Measurements from ENCODE around the gene BIN1. TPM values are rescaled to one million over a fixed set of nuclear protein-coding genes. Genes with fewer than 3 reads are reported as not detected.

Gene BIN1
- total RNA-seq, 1 experiment from 2014 or later, result 42.5 TPM

DNA sequence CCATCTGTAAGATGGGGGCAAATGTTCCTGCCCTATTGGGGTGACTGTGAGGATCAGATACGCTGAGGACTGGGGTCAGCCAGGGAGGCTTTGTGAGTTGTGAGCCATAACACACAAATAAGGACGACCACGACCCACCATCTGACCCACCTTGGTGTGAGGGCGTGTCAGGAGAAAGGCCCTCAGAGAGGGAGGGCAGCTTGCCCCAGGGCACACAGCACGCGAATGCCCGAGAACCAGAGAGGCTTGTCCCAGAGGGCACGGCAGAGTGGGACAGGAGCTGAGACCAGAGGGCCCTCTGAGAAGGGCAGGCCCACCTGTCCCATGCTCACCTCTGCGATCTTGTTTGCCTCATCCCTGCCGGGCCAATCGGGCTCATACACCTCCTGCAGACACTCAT lies 36.7 kb downstream of the BIN1 start (continued):
- TF ChIP-seq NR1H2 (CRISPR knock-in tag; IDR thresholded peaks at IDR 0.05), result no peak
- no peak for TF ChIP-seq ESRRA (CRISPR knock-in tag; IDR thresholded peaks at IDR 0.05; ENCODE audit: borderline replicate concordance)
- TF ChIP-seq, protein P1, sequence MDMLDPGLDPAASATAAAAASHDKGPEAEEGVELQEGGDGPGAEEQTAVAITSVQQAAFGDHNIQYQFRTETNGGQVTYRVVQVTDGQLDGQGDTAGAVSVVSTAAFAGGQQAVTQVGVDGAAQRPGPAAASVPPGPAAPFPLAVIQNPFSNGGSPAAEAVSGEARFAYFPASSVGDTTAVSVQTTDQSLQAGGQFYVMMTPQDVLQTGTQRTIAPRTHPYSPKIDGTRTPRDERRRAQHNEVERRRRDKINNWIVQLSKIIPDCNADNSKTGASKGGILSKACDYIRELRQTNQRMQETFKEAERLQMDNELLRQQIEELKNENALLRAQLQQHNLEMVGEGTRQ (CRISPR knock-in tag; IDR thresholded peaks at IDR 0.05), result no peak
- no peak for TF ChIP-seq GABPB1 (CRISPR knock-in tag; IDR thresholded peaks at IDR 0.05)
- no peak for TF ChIP-seq ZNF416 (CRISPR knock-in tag; IDR thresholded peaks at IDR 0.05)
- no peak for TF ChIP-seq ZNF671 (CRISPR knock-in tag; IDR thresholded peaks at IDR 0.05)
- TF ChIP-seq, protein P2, sequence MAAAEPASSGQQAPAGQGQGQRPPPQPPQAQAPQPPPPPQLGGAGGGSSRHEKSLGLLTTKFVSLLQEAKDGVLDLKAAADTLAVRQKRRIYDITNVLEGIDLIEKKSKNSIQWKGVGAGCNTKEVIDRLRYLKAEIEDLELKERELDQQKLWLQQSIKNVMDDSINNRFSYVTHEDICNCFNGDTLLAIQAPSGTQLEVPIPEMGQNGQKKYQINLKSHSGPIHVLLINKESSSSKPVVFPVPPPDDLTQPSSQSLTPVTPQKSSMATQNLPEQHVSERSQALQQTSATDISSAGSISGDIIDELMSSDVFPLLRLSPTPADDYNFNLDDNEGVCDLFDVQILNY (CRISPR knock-in tag; IDR thresholded peaks at IDR 0.05), result no peak
- no peak for TF ChIP-seq ATF1 (CRISPR knock-in tag; IDR thresholded peaks at IDR 0.05)
- no peak for TF ChIP-seq GTF2I (CRISPR knock-in tag; conservative IDR thresholded peaks at IDR 0.05)
- no peak for TF ChIP-seq RORB (CRISPR knock-in tag; IDR thresholded peaks at IDR 0.05)
- TF ChIP-seq, protein P3, sequence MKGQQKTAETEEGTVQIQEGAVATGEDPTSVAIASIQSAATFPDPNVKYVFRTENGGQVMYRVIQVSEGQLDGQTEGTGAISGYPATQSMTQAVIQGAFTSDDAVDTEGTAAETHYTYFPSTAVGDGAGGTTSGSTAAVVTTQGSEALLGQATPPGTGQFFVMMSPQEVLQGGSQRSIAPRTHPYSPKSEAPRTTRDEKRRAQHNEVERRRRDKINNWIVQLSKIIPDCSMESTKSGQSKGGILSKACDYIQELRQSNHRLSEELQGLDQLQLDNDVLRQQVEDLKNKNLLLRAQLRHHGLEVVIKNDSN (CRISPR knock-in tag; IDR thresholded peaks at IDR 0.05), result no peak

DNA sequence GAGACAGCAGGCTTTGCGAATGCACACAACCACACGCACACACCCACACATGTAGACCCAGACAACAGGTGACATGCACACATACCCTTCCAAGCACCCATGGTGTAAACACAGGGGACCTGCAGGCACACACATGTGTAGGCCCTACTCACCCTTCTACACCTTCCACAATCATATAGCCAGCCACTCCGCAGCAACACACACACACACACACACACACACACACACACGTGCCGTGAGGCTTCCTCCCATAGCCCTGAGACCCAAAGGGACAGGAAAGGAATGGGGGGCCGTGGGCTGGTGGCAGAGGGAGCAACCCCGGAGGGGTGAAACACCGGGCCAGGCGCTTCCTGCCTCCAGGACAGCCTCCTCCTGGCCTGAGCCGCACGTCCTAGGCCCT lies 37.4 kb downstream of the BIN1 start:
- H3K9me3 Mint-ChIP-seq, result no peaks in the 10 kb centered on the region
- no peak for DNase-seq (ENCODE audit: low spot score)
- ChIA-PET CTCF (interaction anchor here (1.2 to 3.5 kb wide), 3 partner anchors 78 to 106 kb away, joined by 3 to 34 read pairs (median 32); no protein-coding TSS in a partner anchor), POLR2A (no interaction called here)
- H3K27me3 Mint-ChIP-seq (ENCODE audit: low read depth), result no peaks in the 10 kb centered on the region
- H3K27ac Mint-ChIP-seq, result no peak overlapping the region
- no peak overlapping the region for H3K4me3 Mint-ChIP-seq
- no peak for ATAC-seq
- TF ChIP-seq, protein P4, sequence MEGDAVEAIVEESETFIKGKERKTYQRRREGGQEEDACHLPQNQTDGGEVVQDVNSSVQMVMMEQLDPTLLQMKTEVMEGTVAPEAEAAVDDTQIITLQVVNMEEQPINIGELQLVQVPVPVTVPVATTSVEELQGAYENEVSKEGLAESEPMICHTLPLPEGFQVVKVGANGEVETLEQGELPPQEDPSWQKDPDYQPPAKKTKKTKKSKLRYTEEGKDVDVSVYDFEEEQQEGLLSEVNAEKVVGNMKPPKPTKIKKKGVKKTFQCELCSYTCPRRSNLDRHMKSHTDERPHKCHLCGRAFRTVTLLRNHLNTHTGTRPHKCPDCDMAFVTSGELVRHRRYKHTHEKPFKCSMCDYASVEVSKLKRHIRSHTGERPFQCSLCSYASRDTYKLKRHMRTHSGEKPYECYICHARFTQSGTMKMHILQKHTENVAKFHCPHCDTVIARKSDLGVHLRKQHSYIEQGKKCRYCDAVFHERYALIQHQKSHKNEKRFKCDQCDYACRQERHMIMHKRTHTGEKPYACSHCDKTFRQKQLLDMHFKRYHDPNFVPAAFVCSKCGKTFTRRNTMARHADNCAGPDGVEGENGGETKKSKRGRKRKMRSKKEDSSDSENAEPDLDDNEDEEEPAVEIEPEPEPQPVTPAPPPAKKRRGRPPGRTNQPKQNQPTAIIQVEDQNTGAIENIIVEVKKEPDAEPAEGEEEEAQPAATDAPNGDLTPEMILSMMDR (IDR thresholded peaks at IDR 0.05), result no peak
- TF ChIP-seq, protein P5, sequence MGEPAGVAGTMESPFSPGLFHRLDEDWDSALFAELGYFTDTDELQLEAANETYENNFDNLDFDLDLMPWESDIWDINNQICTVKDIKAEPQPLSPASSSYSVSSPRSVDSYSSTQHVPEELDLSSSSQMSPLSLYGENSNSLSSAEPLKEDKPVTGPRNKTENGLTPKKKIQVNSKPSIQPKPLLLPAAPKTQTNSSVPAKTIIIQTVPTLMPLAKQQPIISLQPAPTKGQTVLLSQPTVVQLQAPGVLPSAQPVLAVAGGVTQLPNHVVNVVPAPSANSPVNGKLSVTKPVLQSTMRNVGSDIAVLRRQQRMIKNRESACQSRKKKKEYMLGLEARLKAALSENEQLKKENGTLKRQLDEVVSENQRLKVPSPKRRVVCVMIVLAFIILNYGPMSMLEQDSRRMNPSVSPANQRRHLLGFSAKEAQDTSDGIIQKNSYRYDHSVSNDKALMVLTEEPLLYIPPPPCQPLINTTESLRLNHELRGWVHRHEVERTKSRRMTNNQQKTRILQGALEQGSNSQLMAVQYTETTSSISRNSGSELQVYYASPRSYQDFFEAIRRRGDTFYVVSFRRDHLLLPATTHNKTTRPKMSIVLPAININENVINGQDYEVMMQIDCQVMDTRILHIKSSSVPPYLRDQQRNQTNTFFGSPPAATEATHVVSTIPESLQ (CRISPR knock-in tag; IDR thresholded peaks at IDR 0.05), result no peak
- TF ChIP-seq CBFB (CRISPR knock-in tag; IDR thresholded peaks at IDR 0.05; ENCODE audit: low read depth), result no peak
- TF ChIP-seq NR3C1 (CRISPR knock-in tag; conservative IDR thresholded peaks at IDR 0.05; ENCODE audit: low read depth), result no peak
- no peak for TF ChIP-seq ZNF317 (CRISPR knock-in tag; IDR thresholded peaks at IDR 0.05; ENCODE audit: borderline replicate concordance, low read depth)
- TF ChIP-seq, protein P6, sequence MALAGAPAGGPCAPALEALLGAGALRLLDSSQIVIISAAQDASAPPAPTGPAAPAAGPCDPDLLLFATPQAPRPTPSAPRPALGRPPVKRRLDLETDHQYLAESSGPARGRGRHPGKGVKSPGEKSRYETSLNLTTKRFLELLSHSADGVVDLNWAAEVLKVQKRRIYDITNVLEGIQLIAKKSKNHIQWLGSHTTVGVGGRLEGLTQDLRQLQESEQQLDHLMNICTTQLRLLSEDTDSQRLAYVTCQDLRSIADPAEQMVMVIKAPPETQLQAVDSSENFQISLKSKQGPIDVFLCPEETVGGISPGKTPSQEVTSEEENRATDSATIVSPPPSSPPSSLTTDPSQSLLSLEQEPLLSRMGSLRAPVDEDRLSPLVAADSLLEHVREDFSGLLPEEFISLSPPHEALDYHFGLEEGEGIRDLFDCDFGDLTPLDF (CRISPR knock-in tag; IDR thresholded peaks at IDR 0.05), result no peak
- no peak for TF ChIP-seq ZNF671 (CRISPR knock-in tag; IDR thresholded peaks at IDR 0.05)
- no peak for TF ChIP-seq ZNF396 (CRISPR knock-in tag; IDR thresholded peaks at IDR 0.05; ENCODE audit: borderline replicate concordance)
- no peak for TF ChIP-seq JAZF1 (CRISPR knock-in tag; IDR thresholded peaks at IDR 0.05)
- TF ChIP-seq, protein P7, sequence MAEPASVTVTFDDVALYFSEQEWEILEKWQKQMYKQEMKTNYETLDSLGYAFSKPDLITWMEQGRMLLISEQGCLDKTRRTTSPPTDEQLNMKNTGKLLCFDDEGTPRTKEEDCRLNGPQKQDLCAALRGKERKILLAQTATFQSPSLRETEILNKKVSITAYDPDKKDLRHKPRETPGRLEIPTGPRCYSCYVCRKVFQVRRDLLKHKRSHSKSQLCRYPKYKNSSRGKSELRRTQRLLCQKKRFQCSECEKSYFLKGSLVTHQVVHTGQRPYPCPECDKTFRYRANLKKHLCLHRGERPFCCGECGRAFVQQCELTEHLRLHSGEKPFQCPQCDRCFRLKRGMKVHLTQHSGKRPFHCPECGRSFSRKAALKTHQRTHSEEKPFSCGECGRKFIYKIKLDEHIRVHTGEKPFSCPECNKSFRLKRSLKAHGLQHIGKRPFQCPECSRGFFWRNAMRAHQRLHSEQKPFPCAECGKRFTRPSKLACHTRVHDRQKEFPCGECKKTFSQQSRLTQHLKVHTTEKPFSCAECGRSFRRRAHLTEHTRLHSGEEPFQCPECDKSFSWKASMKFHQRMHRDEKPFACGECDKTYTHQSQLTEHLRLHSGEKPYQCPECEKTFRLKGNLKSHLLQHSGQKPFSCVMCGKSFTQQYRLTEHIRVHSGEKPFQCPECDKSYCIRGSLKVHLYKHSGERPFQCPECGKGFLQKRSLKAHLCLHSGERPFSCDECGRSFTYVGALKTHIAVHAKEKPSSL (CRISPR knock-in tag; conservative IDR thresholded peaks at IDR 0.05), result no peak
- TF ChIP-seq, protein P8, sequence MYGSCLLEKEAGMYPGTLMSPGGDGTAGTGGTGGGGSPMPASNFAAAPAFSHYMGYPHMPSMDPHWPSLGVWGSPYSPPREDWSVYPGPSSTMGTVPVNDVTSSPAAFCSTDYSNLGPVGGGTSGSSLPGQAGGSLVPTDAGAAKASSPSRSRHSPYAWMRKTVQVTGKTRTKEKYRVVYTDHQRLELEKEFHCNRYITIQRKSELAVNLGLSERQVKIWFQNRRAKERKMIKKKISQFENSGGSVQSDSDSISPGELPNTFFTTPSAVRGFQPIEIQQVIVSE (CRISPR knock-in tag; IDR thresholded peaks at IDR 0.05; ENCODE audit: borderline replicate concordance), result no peak
- TF ChIP-seq GABPB1 (CRISPR knock-in tag; IDR thresholded peaks at IDR 0.05), result no peak
- no peak for TF ChIP-seq MXD4 (CRISPR knock-in tag; IDR thresholded peaks at IDR 0.05; ENCODE audit: borderline replicate concordance)
- no peak for TF ChIP-seq EMX1 (CRISPR knock-in tag; IDR thresholded peaks at IDR 0.05)
- TF ChIP-seq SMAD3 (CRISPR knock-in tag; IDR thresholded peaks at IDR 0.05; ENCODE audit: borderline replicate concordance), result no peak
- TF ChIP-seq PRRX2 (CRISPR knock-in tag; IDR thresholded peaks at IDR 0.05), result no peak
- H3K4me1 Mint-ChIP-seq, result 0 out of 2 replicates have a peak, but pooled peaks cover 5% of the 10 kb centered on the region
- peaks cover 4% of the 10 kb centered on the region; the same call in 1 of the 2 replicates for H3K36me3 Mint-ChIP-seq
